Posterior vena cava (tissue), 2 donors: ENCODE results near the gene GPRIN1. TPM values are rescaled to one million over a fixed set of nuclear protein-coding genes. Genes with fewer than 3 reads are reported as not detected.

Experiments used
- DNase-seq: peaks from one replicate; pipeline ENCODE4 v3.0.0-alpha.2; 2020; ENCODE audit warnings: low spot score
- intact Hi-C, 2 donors: fragments of 100-400 bp; cut with DNase I; formaldehyde crosslinking; loops; one replicate each; pipeline versions ENCODE4 v1.14.1 to v1.14.2; 2022 to 2023
- total RNA-seq, 2 donors: library from RNA; stranded (reverse); fragmentation: NEBNext Ultra II Directional; extraction: Animal tissue kit (Norgen Biotek cat#: 25700); gene quantifications; one replicate each; pipeline ENCODE4 v1.2.1, GENCODE V29; 2021
- donor health status: DM: yes; HTN: yes; CAD: no.
- donor health status: DM: yes; HTN: yes; CAD: no.

The GPRIN1 gene
- total RNA-seq, 2 donors from 2014 or later, result 0.37 to 1.1 TPM

- no peak for DNase-seq
- intact Hi-C loops, result no loop called here
Measured at GRCh38 chr5:176581361-176581760, 28.6 kb downstream of the GPRIN1 start.

GRCh38 chr5:176579323-176579722, 30.6 kb downstream of the GPRIN1 start:
- intact Hi-C loops, result no loop called here
- no peak for DNase-seq

DNA sequence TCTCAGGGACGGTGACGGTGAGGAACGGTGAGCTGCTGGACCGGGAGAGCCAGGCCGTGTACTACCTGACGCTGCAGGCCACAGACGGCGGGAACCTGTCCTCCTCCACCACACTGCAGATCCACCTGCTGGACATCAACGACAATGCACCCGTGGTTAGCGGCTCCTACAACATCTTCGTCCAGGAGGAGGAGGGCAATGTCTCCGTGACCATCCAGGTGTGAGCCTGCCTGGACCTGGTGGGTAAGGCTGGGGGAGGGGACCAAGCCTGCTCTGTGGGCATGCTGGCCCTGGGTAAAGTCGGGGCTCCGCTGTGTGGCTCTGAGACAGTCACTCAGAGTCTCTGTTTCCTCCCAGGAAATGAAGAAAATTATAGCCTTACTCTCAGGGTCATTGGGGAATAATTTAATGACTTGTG, 31.6 kb downstream of the GPRIN1 start:
- intact Hi-C loops, result no loop called here
- no peak for DNase-seq

GRCh38 chr5:176577312-176578176, 32.4 kb downstream of the GPRIN1 start:
- no peak for DNase-seq
- intact Hi-C loops, result no loop called here

DNA sequence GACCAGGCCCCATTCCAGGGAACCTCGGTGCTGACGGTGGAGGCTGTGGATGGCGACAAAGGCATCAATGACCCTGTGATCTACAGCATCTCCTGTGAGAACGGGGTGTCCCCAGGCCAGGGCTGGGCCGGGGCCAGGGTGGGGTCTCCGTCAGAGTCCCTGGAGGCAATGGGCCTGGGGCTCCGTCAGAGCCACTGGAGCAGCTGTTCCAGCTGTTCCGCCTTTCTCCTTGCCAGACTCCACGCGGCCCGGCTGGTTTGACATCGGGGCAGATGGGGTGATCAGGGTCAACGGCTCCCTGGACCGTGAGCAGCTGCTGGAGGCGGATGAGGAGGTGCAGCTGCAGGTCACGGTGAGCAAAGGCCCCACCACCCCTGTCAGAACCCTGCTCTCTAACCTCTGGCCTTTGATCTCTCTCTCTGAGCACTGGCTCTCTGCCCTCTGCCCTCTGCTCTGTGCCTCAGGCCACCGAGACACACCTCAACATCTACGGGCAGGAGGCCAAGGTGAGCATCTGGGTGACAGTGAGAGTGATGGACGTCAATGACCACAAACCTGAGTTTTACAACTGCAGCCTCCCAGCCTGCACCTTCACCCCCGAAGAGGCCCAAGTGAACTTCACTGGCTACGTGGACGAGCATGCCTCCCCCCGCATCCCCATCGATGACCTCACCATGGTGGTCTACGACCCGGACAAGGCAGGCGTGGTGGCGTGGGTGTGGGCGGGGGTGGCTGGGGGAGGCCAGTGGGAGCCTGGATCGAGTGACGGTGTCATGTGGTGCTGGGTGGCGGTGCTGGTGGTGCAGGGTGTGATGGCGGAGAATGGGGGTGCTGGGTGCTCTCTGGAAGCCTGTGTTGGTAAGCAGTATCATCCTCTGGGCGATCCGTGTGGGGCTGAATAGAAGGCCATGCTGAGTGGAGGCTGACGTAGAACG, 34.2 kb downstream of the GPRIN1 start:
- no peak for DNase-seq
- intact Hi-C loops, result no loop called here

DNA sequence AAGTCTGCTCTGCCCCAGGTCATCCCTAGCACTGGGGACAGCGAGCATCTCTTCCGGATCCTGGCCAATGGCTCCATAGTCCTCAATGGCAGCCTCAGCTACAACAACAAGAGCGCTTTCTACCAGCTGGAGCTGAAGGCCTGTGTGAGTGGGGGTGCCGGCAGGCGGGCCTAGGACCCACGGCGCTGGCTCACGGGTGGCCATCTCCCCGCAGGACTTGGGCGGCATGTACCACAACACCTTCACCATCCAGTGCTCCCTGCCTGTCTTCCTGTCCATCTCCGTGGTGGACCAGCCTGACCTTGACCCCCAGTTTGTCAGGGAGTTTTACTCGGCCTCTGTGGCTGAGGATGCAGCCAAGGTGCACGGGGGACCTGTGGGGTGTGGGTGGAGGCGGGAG, 34.9 kb downstream of the GPRIN1 start:
- no peak for DNase-seq
- intact Hi-C loops, result no loop called here

DNA sequence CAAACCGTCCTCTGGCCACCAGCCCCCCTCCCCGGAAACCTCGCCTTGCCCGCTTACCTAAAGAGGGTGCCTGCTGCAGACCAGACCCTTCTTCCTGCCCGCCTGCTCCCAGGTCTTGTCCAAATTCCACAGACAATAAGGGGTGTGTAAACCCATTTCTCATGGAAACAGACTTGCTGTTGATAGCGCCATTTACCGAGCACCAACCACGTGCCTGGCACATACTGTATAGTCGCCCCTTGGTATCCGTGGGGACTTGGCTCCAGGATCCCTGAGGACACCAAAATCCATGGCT, 35.7 kb downstream of the GPRIN1 start:
- no peak for DNase-seq
- intact Hi-C loops, result no loop called here

DNA sequence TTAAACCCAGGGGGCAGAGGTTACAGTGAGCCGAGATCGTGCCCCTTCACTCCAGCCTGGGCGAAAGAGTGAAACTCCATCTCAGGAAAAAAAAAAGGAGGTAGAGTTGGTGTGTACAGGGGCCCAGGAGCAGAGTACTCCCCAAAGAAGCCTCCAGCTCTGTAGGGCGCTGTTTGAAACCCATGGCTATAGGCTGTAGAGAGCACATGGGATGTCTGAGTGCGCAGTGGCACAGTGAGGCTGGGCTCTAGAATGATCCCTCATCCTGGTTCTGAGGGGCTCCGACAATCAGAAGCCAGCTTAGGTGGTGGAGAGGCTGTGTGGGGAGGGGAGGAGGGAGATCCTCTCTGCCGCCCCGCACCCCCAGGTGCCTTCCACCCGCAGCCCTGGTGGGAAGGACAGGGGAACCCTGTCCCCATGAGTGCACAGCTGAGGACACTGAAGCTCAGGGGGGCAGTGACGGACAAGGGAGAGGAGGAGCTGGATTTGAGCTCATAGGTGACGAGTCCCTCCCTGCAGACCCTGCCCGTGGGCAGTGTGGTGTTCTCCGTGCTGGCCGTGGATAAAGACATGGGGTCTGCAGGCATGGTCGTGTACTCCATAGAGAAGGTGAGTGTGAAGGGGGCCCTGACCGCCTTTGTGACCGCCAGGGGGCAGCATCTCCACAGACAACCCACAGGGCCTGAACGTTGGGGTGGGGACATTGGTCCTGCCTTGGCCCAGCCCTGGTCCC, 36.2 kb downstream of the GPRIN1 start:
- peak; percentile 89 for DNase-seq
- intact Hi-C loops, result no loop called here

DNA sequence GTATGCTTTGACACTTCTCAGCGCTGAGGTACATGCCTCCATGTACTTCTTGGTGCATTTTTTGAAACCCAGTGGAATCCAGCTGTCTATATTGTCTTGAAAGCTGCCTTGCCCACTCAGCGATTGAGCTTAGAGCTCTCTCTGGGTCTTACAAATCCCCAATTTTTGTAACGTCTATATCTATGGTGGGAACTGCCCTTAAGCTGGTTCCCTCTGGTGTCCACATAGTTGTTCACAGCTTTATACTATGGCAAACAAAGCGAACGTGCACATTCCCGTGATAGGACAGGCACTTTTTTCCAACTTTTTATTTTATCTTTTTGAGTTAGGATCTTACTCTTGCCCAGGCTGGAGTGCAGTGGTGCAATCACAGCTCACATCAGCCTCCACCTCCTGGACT, 39.9 kb downstream of the GPRIN1 start:
- intact Hi-C loops, result no loop called here
- DNase-seq, result no peak

- DNase-seq, result no peak
Measured at GRCh38 chr5:176568657-176569056, 41.3 kb downstream of the GPRIN1 start.

GRCh38 chr5:176565760-176566288, 44.1 kb downstream of the GPRIN1 start:
- DNase-seq, result no peak
- intact Hi-C loops, result no loop called here

More at GRCh38 chr5:176568657-176569056, 41.3 kb downstream of the GPRIN1 start:
- intact Hi-C loops, result no loop called here

DNA sequence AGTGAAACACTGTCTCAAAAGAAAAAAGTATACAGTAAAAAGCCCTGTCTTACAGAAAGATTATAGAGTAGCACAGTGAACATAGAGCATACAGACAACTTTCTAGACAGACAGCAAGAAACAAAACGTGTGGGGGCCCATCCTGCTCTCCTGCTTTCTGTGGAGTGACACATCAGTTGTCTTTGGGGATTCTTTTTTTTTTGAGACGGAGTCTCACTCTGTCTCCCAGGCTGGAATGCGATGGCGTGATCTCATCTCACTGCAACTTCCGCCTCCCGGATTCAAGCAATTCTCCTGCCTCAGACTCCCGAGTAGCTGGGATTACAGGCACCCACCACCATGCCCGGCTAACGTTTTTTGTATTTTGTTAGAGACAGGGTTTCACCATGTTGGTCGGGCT, 46.0 kb downstream of the GPRIN1 start:
- no peak for DNase-seq
- intact Hi-C loops, result no loop called here

DNA sequence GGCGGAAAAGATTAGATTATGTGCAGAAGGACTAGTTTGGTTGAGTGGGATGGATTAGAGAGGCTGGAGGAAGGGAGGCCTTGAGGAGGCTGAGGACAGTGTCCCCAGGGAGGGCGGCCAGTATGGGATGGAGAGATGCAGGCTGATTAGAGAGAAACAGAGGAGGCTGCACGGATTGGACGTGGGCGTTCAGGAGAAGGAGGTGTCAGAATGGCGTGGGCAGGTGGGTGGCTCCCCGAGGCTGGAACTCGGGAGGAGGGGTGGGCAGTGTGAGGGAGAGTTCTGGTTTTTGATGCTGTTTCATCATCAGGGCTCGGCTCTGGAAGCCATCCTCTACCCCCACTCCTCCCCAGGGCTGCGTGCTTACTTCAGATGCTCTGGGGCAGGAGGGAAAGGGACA, 47.8 kb downstream of the GPRIN1 start:
- intact Hi-C loops, result no loop called here
- DNase-seq, result no peak

- no peak for DNase-seq
- intact Hi-C loops, result no loop called here
Measured at GRCh38 chr5:176561259-176561658, 48.7 kb downstream of the GPRIN1 start.

DNA sequence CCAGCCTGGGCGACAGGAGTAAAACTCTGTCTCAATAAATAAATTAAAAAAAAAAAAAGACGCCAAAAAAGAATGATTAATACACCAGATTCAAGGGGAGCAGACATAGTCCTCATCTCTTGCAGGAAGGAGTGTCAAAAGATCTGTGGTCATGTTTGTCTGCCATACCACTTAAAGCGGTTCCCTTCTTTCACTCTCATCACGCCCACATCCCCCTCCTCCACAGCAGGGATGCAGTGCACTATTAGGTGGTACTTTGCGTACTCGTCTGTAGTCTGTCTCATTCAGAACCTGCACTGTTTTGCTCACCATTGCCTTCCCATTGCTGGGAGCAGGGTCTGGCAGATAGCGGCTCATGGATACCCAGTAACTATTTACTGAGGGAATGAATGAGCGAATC, 49.6 kb downstream of the GPRIN1 start:
- no peak for DNase-seq
- intact Hi-C loops, result no loop called here

DNA sequence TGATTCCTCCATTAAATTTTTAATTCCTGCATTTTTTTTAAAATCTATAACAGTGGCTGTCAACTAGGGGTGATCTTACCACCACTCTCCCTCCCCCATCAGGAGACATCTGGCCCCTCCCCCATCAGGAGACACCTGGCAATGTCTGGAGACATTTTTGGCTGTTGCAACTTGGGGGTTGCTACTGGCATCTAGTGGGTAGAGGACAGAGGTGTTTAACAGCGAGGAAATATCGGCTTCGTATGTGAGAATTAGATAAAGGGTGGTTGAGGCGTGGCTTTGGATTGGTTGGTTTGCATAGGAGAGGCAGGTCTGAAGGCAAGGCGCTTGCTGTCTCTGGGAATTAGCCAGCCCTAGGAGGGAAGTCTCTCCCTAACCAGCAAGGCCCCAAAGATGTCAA, 50.3 kb downstream of the GPRIN1 start:
- intact Hi-C loops, result loop anchor here in 1 of 2 donors (5.0 kb wide), 1 partner anchor 1107 kb away; no protein-coding TSS in a partner anchor
- no peak for DNase-seq

DNA sequence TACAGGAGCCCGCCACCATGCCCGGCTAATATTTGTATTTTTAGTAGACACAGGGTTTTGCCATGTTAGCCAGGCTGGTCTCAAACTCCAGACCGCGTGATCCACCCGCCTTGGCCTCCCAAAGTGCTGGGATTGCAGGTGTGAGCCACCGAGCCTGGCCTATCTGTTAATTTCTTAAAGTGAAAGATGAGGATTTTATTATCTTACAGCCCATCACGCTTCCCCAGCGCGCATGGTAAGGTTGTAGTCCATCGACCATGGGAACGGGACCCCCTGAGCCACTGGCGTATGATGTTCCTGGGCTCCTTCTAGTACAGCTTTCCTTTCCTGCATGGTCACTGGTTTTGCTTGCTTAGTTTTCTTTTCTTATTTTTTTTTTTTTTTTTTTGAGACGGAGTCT, 52.1 kb downstream of the GPRIN1 start:
- intact Hi-C loops, result loop anchor here in 1 of 2 donors (5.0 kb wide), 1 partner anchor 1106 kb away; no protein-coding TSS in a partner anchor
- DNase-seq, result no peak

DNA sequence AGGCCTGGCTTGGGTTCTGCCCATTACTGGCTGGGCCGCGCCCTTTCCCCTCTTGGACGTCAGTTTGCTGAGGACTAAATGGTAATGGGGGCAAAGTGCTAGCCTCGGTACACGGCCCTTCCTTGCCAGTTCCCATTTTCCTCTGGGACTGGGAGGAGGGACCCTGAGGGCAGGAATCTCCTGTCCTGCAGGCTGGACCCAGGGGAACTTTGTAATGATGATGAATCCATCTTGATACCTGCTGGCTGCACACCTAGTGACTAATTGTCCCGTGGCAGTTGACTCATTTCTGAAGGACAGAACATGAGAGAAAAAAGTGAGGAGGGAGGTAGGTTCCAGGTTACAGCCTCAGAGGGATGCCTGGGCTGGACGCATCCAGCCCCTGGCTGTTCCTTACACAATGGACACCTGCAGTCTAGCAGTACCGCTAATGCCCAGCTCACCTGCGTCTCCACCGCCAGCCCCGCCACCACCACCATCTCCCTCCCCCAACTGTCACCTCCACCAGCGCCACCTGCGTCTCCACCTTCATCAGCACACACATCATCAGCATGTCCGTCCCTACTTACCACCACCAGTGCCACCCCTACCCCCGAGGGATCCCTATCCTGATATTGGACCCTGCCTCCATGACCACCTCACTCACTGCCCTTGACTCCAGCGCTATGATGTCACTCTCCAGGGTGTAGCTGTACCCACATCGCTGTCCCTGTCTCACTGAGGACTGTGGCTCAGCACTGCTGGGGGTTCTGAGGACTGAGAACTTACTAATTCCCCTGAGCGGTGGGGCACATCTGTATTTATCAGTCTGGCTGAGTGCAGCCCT, 56.5 kb downstream of the GPRIN1 start:
- intact Hi-C loops, result loop anchor here (5.0 kb wide), 2 partner anchors 74 to 1574 kb away; no protein-coding TSS in a partner anchor
- no peak for DNase-seq
